Heart left ventricle (tissue), 16 donors: ENCODE data around the gene SLCO3A1. TPM values are rescaled to one million over a fixed set of nuclear protein-coding genes. Genes with fewer than 3 reads are reported as not detected.

ENCODE experiments used
- ATAC-seq, 4 donors: fragments of 200-7000 bp; cut with Tn5 transposase; one replicate each; pipeline ENCODE4 v1.9.1; 2020 to 2022; ENCODE audit warnings: moderate library complexity in 4 of 4, mild to moderate bottlenecking in 3 of 4, moderate number of reproducible peaks in 1 of 4
- DNase-seq, 5 donors: peaks; one replicate each; pipeline ENCODE4 v3.0.0-alpha.2; 2020
- H3K27ac ChIP-seq, 12 donors: fragments of 200-600 bp; sonication (generic) in 4 of 12; one replicate each; pipeline versions ENCODE4 v1.5.0 to v1.8.0; 2016 to 2022; ENCODE audit warnings: mild to moderate bottlenecking in 2 of 12
- H3K27me3 ChIP-seq, 9 donors: fragments of 200-600 bp; sonication (generic) in 2 of 9; one replicate each; pipeline versions ENCODE4 v1.5.1 to v1.8.0; 2016 to 2022; ENCODE audit warnings: mild to moderate bottlenecking in 3 of 9
- H3K36me3 ChIP-seq, 9 donors: fragments of 200-600 bp; sonication (generic) in 2 of 9; one replicate each; pipeline versions ENCODE4 v1.5.0 to v1.8.0; 2018 to 2022; ENCODE audit warnings: mild to moderate bottlenecking in 2 of 9
- H3K4me1 ChIP-seq, 12 donors: fragments of 200-600 bp; sonication (generic) in 4 of 12; one replicate each; pipeline versions ENCODE4 v1.5.0 to v1.8.0; 2016 to 2022; ENCODE audit warnings: mild to moderate bottlenecking in 3 of 12
- H3K4me3 ChIP-seq, 12 donors: fragments of 200-600 bp; sonication (generic) in 4 of 12; one replicate each; pipeline versions ENCODE4 v1.5.0 to v1.8.0; 2017 to 2022; ENCODE audit warnings: mild to moderate bottlenecking in 9 of 12, moderate library complexity in 4 of 12
- H3K9me3 ChIP-seq, 12 donors: fragments of 200-600 bp; sonication (generic) in 4 of 12; one replicate each; pipeline versions ENCODE4 v1.5.0 to v1.8.0; 2016 to 2022; ENCODE audit warnings: mild to moderate bottlenecking in 1 of 12
- POLR2A ChIP-seq, 2 donors: fragments of 450-650 bp; IDR thresholded peaks; one replicate each; pipeline ENCODE4 v1.6.1; 2017; ENCODE audit warnings: antibody characterized with exemption in 2 of 2, mild to moderate bottlenecking in 2 of 2, moderate library complexity in 2 of 2
- WGBS, 4 donors: extraction: QIAGEN DNeasy Blood & Tissue Kit in 2 of 4; methylation state at CpG; one replicate each; pipeline versions ENCODE4 v1.1.5 to v1.1.7; 2013 to 2018; 5-methylcytosine and 5-hydroxymethylcytosine counted together
- intact Hi-C, 10 donors: fragments of 100-400 bp; cut with DNase I; formaldehyde crosslinking; loops; one replicate each; pipeline versions ENCODE4 v1.11.1 to v1.14.2; 2022
- polyA plus RNA-seq, 2 donors: library from polyadenylated mRNA; stranded (reverse); fragments of 200-250 nt; gene quantifications; one replicate each; pipeline ENCODE4 v1.2.3, GENCODE V29; 2013
- total RNA-seq, 9 donors: library from RNA; depleted of rRNA in 2 of 9; stranded (reverse); fragments of >200 nt in 2 of 9; fragmentation: NEBNext Ultra II Directional in 3 of 9; extraction: Animal tissue kit (Norgen Biotek cat#: 25700) in 3 of 9; gene quantifications; one replicate each; pipeline versions ENCODE4 v1.1.0 to v1.2.4, GENCODE V29; 2016 to 2023
- TF ChIP-seq, protein P1 (sequence below), 12 donors: fragments of 200-600 bp; sonication (generic) in 4 of 12; IDR thresholded peaks; one replicate each; pipeline versions ENCODE4 v1.5.0 to v1.8.0; 2018 to 2022; ENCODE audit warnings: antibody characterized with exemption in 12 of 12, mild to moderate bottlenecking in 5 of 12
- donor health status: ischemic (EF 13 %, LVEDD 7.1; RV severe dilation, severe dysfunction).
- donor health status: healthy with polysubstance abuse.
- donor health status: DM: no; HTN: yes; CAD: no.
- donor health status: DM: no; HTN: no; CAD: no.
- donor health status: ischemic (EF 25% LVEDD 6.9; RV normal size, moderate dysfunction).
- donor health status: ischemic (EF 25% LVEDD 5.7; RV mildly dilated, moderate dysfunction).
- donor health status: healthy.
- donor health status: DM: yes; HTN: yes; CAD: no.
- donor health status: ischemic (EF 35%, LVEDD 5.7; RV mildly dilated, moderate dysfunction).
- donor health status: nonischemic (EF 11% LVEDD 7.7; RV severe dilation, severe dysfunction).
- donor health status: DM: yes; HTN: yes; CAD: no.
- donor health status: PGD.
- donor health status: ischemic (EF 29% LVEDD 5.4; RV normal size, mild dysfunction).
- donor health status: nonischemic (EF 23%, LVEDD 6.1; RV moderate dilation, normal function).

SLCO3A1 gene
- total and polyA plus RNA-seq, 11 donors, result 26.3 to 64.2 (median 50.2) TPM

- intact Hi-C loops, result no loop called here
- Histone ChIP-seq H3K9me3 (no peaks in the 10 kb centered on the region), H3K4me3 (no peak overlapping the region), H3K27ac (no peak overlapping the region), H3K27me3 (no peaks in the 10 kb centered on the region), H3K36me3 (peaks cover 0 to 80% (median 70%) of the 10 kb centered on the region in 9 donors), H3K4me1 (peaks cover 0 to 4% (median 0%) of the 10 kb centered on the region in 12 donors)
- 78 to 91% (median 86%) methylated on average over 6 of the region's 6 CpGs for WGBS, 4 donors
- no peak for ATAC-seq
- DNase-seq, result no peak
- no peak for TF ChIP-seq POLR2A (IDR thresholded peaks at IDR 0.05)
- TF ChIP-seq, protein P1, sequence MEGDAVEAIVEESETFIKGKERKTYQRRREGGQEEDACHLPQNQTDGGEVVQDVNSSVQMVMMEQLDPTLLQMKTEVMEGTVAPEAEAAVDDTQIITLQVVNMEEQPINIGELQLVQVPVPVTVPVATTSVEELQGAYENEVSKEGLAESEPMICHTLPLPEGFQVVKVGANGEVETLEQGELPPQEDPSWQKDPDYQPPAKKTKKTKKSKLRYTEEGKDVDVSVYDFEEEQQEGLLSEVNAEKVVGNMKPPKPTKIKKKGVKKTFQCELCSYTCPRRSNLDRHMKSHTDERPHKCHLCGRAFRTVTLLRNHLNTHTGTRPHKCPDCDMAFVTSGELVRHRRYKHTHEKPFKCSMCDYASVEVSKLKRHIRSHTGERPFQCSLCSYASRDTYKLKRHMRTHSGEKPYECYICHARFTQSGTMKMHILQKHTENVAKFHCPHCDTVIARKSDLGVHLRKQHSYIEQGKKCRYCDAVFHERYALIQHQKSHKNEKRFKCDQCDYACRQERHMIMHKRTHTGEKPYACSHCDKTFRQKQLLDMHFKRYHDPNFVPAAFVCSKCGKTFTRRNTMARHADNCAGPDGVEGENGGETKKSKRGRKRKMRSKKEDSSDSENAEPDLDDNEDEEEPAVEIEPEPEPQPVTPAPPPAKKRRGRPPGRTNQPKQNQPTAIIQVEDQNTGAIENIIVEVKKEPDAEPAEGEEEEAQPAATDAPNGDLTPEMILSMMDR (IDR thresholded peaks at IDR 0.05), result no peak
Measured at GRCh38 chr15:92149465-92149864, 296.0 kb downstream of the SLCO3A1 start.

GRCh38 chr15:92151168-92151567 lies 297.7 kb downstream of the SLCO3A1 start:
- Histone ChIP-seq H3K27me3 (no peaks in the 10 kb centered on the region), H3K4me1 (no peaks in the 10 kb centered on the region), H3K36me3 (peaks cover 0 to 92% (median 85%) of the 10 kb centered on the region in 9 donors), H3K4me3 (no peak overlapping the region), H3K9me3 (no peaks in the 10 kb centered on the region), H3K27ac (no peak overlapping the region)
- TF ChIP-seq POLR2A (IDR thresholded peaks at IDR 0.05), result no peak
- TF ChIP-seq, protein P1 (IDR thresholded peaks at IDR 0.05), result no peak
- DNase-seq (no peak), ATAC-seq (no peak)
- intact Hi-C loops, result no loop called here
- WGBS, 4 donors, result 89 to 95% (median 93%) methylated on average over 8 of the region's 8 CpGs

DNA sequence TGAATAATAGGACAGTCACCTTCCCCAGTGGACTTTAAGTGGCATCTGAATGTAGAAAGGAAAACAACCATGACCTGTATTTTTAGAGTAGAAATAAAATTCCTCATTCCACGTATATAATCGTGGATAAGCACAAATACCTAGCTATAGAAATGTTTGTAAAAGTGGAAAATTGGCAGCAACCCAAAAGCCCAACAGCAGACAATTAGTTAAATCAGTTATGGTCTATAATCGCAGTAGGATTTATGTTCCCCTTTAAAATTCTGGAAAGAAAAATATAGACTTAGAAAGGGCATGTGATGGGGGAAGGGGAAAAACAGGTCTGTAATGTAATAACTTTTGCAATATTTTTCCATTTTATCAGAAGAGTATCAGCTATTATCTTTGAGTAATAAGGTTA lies 298.2 kb downstream of the SLCO3A1 start:
- no peak overlapping the region for H3K27ac ChIP-seq
- TF ChIP-seq, protein P1 (IDR thresholded peaks at IDR 0.05), result no peak
- no peak for TF ChIP-seq POLR2A (IDR thresholded peaks at IDR 0.05)
- H3K4me1 ChIP-seq, result no peaks in the 10 kb centered on the region
- ATAC-seq, result no peak
- H3K9me3 ChIP-seq, result no peaks in the 10 kb centered on the region
- intact Hi-C loops, result no loop called here
- WGBS, 4 donors, result 52 to 77% (median 69%) methylated on average over 3 of the region's 3 CpGs
- no peaks in the 10 kb centered on the region for H3K27me3 ChIP-seq
- H3K36me3 ChIP-seq, result peaks cover 0 to 93% (median 86%) of the 10 kb centered on the region in 9 donors
- DNase-seq, result no peak
- no peak overlapping the region for H3K4me3 ChIP-seq

- Histone ChIP-seq H3K4me1 (no peaks in the 10 kb centered on the region), H3K36me3 (peaks cover 0 to 92% (median 80%) of the 10 kb centered on the region in 9 donors), H3K27ac (no peak overlapping the region), H3K4me3 (no peak overlapping the region), H3K9me3 (no peaks in the 10 kb centered on the region), H3K27me3 (no peaks in the 10 kb centered on the region)
- intact Hi-C loops, result no loop called here
- DNase-seq (no peak), ATAC-seq (no peak)
- TF ChIP-seq, protein P1 (IDR thresholded peaks at IDR 0.05), result no peak
- TF ChIP-seq POLR2A (IDR thresholded peaks at IDR 0.05), result no peak
- WGBS, 4 donors, result 98 to 100% (median 98%) methylated on average over 1 of the region's 1 CpG
Measured at GRCh38 chr15:92152983-92153382, 299.5 kb downstream of the SLCO3A1 start.
